ENCODE results near the gene HIP1R.

HIP1R gene

DNA sequence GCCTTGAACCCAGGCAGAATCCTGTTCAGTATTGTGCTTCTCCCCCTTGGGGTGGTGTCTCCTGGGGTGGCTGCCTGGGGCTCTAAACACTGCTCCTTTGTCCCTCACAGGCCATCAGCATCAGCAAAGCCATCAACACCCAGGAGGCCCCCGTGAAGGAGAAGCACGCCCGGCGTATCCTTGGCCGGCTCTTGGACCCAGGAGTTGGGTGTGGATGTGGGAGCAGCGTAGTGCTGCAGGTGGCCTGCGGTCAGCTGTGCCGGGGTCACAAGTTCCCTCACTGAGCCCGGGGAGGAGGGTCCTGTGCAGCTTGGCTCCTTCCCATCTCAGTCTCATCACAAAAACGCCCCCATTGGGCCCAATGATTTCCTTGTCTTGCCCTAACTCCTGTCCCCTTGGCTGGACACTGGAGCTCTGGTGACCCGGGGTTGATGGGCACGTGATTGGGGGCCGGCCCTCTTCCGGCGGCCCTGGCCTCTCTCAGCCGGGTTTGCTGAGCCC is 12.7 kb downstream of the HIP1R start:
- DNase-seq (ENCODE audit: low read depth), result no peak

DNA sequence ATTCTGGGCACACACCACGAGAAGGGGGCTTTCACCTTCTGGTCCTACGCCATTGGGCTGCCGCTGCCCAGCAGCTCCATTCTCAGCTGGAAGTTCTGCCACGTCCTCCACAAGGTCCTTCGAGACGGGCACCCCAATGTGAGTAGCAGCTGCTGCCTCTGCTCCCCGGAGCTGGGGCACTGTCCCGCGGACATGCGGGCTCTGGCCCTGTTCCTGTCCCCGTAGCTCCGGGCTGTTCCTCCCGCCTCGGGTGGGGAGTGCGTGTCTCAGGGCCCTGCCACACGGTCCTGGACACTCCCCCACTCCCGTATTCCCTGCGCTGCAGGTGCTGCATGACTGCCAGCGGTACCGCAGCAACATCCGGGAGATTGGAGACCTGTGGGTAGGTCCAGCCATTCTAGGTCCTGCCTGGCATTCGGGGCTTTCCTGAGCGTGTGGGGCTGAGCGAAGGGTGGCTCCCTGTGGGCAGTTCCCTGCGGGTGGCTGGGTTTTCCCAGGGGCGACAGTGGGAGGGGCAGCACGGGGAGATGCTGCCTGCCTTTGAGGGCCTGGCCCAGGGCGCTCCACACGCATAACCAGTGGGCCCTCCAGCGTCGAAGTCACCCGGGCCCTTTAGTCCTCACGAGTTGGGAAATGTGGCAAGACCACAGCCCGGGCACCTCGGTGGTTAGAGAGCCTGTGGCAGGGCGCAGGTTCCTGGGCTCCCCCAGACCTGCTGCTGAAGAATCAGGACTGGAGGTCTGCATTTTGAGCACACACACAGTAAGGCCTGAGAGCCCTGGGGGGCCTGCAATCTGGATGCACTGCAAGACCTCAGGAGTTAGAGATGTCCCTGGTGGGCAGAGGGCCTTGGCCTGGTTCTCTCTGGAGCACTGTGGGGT is 13.5 kb downstream of the HIP1R start:
- no peak for DNase-seq (ENCODE audit: low read depth)

DNA sequence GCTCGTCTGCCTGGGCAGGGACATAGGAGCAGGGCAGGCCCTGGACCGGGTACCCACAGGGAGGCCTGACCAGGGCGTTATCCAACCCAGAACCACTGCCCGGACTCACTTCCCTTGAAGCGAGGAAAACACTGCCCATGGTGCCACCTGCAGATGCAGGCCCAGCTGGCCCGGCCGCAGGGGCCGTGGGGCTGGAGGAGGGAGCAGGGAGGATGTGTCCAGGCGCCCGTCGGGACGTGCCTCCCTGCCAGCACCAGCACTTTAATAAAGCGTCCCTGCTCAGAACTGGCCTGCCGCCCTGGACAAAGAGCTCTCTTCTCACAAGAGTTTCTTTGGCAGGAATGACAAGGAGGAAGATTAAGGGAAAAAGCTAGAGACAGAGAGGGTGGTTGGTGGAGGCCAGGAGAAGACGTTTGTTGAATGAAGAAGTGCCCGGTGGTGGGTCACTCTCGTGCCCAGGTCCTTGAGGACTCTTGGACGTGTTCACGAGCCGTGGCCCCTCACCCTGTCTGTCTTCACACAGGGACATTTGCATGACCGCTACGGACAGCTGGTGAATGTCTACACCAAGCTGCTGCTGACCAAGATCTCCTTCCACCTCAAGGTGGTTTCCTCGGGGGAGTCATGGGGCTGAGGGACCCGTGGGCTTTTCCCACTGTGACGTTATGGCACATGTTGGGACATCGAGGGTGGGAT is 14.2 kb downstream of the HIP1R start:
- DNase-seq (ENCODE audit: low read depth), result no peak

- no peak for DNase-seq (ENCODE audit: low read depth)
Measured at GRCh38 chr12:122850048-122850445, 14.8 kb downstream of the HIP1R start.

DNA sequence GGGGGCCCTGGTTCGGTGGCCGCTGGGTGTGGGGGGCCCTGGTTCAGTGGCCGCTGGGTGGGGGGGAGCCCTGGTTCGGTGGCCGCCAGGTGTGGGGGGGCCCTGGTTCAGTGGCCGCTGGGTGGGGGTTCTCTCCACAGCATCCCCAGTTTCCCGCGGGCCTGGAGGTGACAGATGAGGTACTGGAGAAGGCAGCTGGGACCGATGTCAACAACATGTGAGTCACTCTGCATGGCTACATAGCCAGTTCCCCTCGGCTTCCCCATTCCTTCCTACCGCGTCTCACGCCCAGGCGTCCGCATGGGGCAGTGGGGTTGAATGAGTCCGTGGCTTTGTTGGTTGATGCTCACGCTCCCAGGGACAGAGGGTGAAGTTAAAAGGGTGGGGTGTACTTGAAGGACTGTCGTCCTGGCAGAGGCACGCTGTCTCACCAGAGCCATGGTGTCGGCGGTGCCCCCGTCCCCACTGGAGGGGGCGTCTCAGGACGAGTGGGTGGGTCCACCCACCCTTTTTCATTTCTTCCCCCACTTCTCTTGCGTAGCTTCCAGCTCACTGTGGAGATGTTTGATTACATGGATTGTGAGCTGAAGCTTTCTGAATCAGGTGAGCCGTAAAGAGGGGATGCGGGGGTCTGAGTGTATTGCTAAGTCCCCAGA is 15.6 kb downstream of the HIP1R start:
- DNase-seq (ENCODE audit: low read depth), result no peak

DNA sequence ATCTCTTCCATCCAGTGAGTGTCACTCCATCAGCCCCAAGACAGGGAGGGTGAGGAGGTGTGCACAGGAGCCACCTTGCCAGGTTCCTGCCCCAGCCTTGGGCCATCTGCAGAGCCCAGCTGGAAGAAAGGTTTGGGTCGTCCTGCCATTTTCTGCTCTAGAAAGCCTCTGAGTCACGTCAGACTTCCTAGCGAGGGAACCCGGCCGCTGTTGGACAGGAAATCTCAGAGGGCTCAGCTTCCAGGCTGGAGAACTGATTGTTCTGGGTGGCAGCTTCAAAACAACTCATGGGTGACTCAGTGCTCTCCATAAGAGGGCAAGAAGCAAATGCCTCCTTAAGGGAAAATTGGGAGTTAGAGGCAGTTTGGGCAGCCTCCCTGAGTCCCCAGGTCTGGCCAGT is 16.6 kb downstream of the HIP1R start:
- no peak for DNase-seq (ENCODE audit: low read depth)

DNA sequence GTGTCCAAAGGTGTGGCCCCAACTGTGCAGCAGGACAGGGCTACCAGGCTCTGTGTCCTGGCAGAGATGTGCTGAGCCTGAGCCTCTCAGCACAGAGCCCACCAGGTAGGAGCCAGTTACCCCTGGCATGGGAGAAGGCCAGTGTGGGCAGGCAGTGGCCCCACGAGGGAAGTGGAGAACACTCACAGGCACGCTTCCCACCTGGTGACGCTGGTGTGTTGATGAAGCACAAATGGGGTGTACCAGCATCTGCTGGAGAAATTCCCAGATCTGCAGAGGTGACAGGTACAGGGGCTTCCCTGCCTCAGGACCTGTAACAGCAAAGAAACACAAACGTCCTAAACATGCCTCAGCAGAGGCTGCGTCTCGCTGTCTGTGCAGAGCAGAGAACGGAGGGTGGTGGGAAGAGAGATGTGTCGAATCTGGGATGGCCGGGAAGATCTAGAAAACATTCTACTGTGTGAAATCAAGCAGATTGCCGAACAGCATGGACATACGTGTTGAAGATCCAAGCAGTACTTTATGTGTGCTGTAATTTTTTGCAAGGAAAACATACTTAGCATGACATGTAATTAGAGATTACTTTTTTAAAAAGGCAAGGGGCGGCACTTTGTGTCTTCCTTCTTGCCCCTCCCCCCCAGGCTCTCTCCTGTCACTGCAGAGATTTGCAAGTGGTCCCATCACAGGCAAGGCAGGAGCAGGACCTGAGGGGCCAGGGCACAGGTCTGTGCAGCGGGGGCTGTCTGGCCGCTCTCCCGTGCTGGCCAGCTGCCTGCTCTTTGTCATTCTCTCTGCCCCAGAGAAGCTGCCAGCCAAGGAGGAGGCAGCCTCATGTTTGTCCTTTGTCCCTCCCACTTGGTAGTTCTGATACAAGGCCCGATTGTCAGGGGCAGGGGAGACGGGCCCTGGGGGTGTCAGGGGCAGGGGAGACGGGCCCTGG is 17.3 kb downstream of the HIP1R start:
- no peak for DNase-seq (ENCODE audit: low read depth)

DNA sequence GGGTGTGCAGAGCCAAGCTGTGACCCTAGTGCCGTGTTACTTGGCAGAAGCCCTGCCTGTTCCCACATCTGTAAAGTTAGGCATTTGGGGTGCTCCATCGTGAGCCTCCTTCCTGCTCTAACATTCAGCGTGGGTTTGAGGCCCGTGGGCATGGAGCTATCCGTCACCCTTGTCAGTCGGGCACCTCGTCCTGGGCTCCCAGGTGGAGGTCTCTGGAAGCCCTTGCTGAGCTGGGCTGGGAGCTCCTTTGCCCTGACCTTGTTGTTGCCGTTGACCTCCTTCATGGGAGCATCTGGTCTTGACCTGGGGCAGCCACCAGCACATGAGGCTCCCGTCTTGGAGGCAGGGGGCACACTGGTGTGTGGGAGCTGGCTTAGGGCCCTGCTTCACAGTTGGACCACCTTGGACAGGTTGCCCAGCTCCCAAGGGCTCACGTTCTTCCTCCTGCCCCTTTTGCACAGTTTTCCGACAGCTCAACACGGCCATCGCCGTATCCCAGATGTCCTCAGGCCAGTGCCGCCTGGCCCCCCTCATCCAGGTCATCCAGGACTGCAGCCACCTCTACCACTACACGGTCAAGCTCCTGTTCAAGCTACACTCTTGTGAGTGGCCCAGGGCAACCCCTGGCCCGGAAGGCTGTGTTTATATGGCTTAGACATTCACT is 18.5 kb downstream of the HIP1R start:
- DNase-seq (ENCODE audit: low read depth), result no peak

DNA sequence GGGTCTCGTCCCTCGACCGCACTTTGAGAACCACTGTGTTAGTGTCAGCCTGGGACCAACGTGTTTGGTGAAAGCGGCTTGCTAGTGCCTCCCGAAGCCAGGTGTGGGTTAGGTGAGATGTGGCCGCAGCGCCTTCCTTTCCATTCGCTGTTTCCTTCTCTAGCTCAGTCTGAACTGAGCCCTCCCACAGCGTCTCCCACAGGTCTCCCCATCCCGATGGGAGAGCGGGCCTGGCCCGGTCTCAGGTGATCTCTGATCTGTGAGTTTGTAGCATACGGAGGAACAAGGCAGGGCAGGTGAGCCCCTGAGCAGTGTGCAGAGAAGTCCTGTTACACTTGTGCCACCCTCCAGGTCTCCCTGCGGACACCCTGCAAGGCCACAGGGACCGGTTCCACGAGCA is 19.3 kb downstream of the HIP1R start:
- no peak for DNase-seq (ENCODE audit: low read depth)

- no peak for DNase-seq (ENCODE audit: low read depth)
Measured at GRCh38 chr12:122855071-122855829, 20.0 kb downstream of the HIP1R start.

GRCh38 chr12:122855928-122856831 is 20.9 kb downstream of the HIP1R start:
- DNase-seq (ENCODE audit: low read depth), result no peak

- no peak for DNase-seq (ENCODE audit: low read depth)
Measured at GRCh38 chr12:122856999-122857671, 21.9 kb downstream of the HIP1R start.

- no peak for DNase-seq (ENCODE audit: low read depth)
Measured at GRCh38 chr12:122858171-122858570, 22.9 kb downstream of the HIP1R start.

DNA sequence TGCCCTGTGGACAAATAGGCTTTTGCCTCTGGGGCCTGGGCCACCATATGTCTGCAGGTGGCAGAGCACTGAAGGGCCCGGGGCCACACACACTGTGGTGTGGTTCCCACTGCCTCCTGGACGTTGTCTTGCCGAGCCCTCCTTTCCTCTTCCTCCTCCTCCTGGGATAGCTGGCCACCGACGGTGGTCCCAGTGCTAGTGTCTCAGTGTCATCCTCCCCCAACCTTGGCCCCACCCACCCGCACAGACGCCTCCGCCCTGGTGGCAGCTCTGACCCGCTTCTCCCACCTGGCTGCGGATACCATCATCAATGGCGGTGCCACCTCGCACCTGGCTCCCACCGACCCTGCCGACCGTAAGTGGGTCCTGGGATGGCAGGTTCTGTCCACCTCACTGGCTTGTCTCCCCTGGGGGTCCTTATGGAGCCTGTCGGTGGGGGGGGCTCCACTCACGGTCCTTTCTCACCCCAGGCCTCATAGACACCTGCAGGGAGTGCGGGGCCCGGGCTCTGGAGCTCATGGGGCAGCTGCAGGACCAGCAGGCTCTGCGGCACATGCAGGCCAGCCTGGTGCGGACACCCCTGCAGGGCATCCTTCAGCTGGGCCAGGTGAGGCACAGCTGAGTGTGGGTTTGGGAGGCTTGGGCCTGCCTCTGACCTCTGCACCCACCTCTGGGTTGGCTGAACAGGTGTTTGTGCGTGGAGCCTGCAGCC is 23.5 kb downstream of the HIP1R start:
- DNase-seq (ENCODE audit: low read depth), result no peak

- no peak for DNase-seq (ENCODE audit: low read depth)
Measured at GRCh38 chr12:122859303-122860039, 24.2 kb downstream of the HIP1R start.

DNA sequence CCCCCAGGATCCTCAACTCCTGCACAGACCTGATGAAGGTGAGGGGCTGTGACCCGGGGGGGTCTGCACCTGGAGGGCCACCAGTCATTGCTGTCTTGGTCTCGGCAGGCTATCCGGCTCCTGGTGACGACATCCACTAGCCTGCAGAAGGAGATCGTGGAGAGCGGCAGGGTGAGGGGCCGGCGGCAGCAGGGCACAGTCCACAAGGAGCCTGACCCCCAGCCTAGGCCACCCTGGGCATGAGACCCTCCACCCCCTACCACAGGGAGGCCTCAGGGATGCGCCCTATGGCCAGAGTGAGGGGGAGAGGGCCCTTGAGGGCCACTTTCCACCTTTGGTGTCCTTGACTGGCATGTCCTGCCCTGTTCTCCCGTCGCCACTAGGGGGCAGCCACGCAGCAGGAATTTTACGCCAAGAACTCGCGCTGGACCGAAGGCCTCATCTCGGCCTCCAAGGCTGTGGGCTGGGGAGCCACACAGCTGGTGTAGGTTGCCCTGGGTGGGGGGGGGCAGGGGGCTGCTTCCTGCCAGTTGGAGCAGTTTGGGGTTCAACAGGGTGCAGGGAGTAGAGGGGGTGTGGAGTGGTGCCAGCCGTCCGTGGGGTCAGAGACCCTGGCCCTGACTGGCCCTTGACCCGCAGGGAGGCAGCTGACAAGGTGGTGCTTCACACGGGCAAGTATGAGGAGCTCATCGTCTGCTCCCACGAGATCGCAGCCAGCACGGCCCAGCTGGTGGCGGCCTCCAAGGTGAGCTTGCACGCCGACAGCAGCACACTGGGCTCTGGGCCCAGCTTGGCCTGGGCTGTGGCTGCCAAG is 25.0 kb downstream of the HIP1R start:
- DNase-seq (ENCODE audit: low read depth), result peak; percentile 69
